ENCODE measurements around the gene GGCT.

The GGCT gene

DNA sequence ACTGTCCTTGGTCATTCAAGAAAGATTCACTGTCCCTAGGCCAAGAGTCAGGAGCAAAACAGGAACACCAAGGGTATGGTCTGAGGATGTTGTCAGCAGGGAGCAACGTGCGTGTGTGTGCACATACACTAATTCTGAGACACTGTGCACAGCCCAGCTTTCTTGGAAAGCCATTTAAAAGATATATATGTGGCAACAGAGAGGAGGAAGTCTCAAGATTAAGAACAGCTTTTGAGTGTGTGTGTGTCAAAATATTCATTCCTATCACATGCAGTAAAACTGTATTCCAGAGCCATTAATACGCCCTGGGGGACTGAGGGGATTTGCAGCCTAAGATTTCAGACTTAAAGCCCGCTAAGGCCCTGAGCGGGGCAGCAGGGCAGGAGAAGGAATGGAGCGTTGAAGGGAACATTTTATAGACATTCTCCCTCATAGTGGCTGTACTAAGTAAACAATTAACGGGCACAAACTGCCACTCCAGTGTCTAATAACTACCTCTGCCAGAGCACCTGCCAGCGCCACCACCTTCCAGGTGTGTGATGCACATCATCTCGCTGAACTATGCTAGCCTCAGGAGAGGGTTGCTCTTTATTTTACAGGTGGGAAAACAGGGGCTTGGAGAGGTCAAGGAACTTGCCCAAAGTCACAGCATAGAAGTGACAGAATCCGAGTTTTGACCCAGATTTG lies 28.0 kb downstream of the GGCT start:
- no peak for DNase-seq

DNA sequence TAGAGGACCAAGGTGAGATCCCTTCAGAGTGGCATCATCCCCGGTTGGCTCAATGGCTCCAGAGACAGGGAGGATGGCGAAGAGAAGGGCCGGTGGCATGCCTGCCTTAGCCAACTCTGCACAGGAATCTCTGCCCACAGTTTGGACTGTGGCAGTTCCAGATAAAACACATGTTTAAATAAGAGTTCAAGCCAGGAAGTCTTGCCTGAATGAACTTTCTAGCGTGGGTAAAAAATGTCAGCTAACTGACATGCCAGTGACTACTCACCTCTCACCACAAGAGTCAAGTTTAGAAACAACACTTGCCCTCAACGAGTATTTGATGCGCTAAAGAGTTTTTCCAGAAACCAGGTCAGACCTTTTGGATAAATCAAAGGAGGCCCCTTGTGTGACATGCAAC lies 29.0 kb downstream of the GGCT start:
- no peak for DNase-seq

DNA sequence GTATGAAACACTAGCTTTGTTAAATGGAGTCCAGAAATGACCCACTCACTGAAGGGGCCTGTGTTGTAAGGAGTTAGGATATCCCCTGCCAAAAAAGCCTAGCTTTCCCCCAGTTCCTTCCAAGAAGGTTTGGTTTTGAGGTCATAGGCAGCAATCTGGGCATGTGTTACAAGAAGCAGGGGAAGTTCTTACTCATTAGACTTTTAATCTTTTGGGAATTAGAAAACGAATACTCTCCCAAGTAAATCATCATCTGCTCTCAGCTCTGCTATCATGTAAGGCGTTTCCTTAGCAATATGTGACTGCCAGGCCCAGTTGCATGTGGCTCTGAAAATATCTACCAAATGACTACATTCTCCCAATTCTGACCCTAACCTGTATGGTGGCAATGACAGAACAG lies 29.7 kb downstream of the GGCT start:
- DNase-seq: no peak

DNA sequence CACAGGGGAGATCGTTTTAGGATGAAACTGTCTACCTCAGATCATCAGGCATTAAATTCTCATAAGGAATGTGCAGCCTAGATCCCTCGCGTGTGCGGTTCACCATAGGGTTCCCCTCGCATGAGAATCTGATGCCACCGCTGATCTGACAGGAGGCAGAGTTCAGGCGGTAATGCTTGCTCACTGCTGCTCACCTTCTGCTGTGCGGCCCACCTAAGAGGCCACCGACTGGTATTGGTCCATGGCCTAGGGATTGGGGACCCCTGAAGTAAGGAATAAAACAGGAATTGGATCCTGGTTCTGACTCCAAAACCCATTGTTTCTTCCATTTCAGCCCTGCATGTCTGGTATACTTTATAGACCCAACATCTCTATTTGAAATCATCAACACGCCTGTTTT lies 30.1 kb downstream of the GGCT start:
- DNase-seq: no peak

DNA sequence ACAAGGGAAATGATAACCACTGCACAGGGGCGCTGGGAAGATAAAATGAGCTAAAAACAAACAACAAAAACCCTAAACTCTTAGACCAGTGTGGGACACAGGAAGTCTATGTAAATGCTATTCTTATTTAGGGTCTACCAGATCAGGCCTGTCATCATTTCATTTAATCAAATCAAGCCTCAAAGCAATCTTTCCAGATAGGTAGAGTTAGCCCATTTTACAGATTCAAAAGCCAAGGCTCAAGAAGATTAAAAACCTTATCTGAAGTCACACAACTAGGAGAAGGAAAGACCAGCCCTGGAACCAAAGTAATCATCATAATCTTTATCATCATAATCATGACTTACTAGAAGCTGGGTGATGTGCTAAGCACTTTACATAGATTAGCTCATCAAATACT lies 30.7 kb downstream of the GGCT start:
- DNase-seq: no peak

DNA sequence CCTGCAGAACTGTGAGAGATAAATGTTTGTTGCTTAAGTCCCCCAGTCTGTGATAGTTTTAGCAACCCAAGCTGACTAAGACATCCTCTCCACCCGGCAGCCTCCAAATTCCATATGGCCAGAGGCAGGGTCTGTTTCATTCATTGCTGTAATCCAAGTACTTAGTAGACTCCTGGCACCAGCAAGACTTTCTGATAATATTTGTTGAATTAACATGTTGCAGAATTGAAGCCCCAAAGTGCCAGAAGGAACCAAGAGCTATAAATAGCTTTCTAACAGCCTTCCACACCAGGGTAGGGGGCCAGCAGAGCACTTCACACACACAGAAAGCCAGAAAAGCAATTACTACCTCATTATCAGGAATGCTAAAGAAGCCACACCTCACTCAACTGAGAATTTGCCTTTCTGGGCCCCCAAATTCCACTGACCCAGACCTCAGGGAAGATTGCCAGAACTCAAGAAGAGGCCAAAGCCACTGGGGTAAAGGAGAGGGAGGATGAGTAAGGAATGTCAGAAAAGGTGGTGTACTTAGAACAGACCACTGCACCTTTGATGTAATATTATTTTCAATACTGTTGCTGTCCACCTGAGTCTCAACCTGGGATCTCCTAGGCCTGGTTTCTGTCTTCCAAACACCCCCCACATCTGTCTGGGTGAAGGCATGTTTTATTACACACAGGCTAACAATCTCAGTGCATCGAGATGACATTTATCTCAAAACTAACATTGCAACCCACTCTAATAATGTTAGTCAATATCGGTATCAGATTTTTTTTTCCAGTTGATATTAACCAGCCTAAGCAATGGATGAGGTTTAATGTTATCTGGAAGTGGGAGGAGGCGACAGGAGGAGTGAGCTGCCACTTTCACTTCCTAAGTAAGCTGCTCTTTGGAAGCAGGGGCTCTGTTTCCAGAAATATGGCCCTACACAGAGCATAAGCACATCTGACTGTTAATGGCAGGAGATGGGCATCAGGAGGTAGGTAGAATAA lies 31.5 kb downstream of the GGCT start:
- no peak for DNase-seq

DNA sequence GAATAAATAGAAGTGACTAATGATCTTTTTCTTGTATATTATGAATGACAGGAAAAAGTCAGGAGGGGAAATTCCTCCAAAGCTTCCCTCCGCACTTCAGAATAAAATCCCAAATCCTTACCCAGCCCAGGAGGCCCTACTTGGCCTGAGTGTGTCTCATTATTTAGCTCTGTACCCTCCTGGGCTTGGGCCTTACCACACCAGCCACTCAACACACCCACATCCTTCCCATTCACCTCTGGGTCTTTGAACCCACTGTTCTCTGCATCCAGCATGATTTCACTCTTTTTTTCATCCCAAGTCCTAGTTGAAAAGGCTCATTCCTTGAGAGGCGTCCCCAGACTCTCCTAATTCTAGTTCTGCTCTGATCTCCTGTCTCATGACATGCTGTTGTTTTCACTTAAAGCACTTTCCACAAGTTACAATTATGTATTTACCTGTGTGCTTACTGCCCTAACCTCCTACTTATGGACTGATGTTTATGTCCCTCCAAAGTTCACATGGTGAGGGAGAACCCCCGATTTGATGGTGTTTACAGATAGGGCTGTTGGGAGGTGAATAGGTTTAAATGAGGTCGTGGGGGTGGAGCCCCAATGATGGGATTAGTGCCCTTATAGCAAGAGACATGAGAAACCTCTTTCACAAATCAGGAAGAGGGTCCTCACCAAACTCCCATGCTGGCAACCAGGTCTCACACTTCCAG lies 32.4 kb downstream of the GGCT start:
- DNase-seq: no peak

DNA sequence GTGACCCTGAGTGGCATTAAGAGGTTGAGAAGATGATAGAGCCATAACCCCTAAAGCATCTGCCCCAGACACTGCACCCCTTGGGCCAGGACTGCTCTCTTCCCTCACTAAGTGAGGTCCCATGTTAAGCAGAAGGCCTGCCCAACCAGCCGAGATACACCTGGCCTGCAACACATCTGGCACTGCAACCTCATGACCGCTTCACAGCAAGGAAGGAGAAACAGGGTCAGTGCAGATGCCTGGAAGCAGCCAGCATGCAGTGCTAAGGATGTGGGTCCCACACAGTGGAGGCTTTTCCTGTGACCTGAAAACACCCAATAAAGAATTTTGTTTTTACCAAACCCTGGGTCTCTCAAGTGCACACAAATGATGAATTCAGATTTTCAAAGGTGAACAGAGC lies 33.4 kb downstream of the GGCT start:
- DNase-seq: no peak

DNA sequence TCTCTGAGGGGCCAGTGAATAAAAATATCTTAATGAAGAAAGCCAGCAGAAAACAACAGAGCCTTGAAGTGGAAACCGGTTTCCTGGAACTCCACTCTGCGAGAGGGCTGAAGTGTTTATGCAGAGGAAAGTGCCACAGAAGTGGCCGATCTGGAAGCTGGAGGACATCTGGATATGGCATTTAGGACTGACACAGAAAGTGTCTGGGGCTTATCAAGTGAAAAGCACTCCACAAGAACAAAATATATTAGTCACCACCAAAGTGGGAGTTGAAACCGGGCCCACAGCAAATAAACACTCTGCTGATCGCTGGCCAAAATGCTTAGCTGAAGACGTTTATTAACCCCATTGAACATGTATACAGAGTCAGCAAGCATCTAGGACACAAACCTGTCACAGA lies 33.9 kb downstream of the GGCT start:
- no peak for DNase-seq

DNA sequence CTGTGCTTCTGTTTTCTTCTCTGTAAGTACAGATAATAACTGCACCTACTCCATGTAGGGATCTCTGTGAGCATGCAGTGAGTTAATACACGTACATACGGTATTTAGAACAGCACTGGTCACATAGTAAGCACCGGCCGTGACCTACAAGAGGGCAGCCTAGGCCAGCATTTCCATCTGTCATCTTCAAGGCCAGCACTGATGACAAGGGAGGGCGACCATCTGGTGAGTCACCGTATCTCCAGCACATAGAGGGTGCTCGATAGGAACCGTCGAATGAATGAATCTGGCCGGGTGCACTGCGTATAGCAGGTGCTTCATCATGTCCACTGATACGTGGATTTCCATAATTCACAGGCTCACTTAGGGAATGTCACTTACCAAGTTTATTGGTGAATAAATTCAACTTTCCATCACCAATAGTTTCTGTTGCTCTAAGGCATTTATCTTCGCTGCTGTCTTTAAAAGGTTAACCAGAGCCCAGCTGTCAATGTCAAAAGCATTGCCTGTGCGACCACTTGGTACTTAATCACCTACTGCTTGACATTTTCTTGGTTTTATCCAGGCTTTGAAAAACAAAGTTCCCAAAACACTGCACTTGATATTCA lies 34.4 kb downstream of the GGCT start:
- DNase-seq: no peak

DNA sequence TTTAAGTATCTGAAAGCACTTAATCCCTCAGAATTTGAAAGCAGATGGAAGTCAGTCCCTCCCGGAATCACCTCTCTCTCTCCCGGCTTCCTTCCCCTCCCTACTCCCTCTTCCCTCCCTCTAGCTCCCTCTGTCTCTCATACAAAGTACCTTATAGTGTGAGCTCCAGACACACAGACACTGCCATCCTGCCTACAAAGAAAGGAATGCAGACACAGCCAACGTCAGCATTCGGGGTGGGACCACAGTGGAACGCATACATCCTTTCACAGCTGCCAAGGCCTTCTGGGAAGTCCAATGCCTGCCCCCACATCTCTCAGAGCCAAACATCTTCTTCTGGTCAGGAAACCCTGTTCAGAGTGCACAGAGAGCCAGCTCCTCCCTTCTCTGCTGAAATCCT lies 35.3 kb downstream of the GGCT start:
- DNase-seq: peak; percentile 64

DNA sequence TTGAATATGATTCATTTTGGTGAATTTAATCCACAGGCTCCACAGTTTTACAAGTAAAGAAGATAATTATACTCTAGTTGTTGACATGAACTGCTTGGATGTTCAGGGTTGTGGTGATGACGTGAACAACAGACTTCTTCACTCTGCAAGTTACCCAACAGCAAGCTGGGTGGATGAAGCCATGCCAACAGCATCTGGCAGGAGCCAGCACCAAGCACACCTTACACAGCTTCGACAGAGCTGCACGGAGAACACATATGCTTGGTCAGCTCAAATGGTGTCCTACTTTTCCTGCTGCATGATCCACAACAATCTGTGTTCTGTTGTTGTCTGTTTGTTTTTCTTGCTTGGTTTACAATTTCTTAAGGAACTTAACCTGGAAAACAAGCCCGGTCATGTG lies 35.8 kb downstream of the GGCT start:
- no peak for DNase-seq

DNA sequence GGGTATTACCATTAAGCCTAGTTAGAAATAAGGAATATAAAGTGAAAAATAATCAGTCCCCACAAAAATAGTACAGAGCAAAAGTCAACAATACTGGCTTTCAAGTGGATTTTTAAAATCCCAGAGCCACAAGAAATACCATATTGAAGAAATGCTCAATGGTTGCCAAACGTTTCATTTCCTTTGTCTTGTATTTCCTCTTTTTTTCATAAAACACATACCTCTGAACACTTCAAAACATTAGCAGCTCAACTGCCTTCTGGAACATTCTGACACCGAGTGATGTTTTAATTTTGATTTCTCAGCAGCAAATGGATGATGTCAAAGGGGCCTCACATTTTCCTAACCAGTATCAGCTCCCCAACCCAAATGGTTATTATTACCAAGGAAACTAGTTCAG lies 36.6 kb downstream of the GGCT start:
- DNase-seq: no peak

DNA sequence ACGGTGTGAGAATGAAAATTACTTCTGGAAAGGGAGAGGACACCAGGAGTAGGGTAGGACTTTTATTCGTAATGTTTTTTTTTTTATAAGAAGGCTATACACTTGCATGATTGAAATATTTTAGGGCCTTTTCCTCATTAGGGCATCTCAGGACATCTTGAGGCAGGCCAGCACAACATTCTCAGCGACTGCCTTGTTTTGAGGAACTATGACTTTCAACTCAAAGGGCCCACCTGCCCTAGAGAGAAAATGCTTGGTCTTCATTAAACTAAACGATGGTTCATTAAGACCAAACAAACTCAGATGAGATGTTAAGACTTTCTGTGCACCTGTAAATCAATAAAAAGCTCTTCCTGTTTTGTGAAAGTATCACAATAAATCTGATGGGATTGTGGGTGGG lies 37.4 kb downstream of the GGCT start:
- no peak for DNase-seq

DNA sequence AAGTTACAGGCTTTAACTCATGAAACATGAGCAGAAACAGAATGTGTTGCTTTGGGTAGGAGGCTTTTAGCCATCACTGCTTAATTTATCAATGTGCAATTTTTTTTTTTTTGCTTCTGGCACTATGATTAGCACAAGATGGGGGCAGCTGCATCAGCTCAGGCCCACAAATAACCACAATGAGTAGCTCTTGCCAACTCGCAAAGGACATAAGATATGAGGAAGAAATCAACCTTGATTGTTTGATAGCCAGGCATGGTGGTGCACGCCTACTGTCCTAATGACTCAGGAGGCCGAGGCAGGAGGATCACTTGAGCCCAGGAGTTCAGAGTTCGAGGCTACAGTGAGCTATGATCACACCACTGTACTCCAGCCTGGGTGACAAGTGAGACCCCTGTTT lies 38.4 kb downstream of the GGCT start:
- DNase-seq: no peak

DNA sequence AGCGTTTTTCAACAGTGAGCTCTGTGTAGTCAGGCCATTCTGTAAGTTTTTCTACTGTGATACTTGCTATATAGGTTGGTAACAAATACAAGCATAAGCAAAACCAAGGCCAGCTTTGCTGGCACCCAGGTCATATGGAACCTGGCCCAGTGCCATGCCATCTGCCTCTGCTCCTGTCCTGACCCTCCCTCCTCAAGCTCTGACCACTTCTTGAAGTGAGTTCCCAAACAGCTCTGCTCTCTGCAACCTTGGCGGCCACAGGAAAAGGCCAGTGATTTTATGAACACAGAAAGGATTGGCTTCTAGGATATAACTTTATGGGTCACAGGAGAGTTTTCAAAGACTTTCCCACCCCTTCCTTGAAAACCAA lies 38.8 kb downstream of the GGCT start:
- no peak for DNase-seq

DNA sequence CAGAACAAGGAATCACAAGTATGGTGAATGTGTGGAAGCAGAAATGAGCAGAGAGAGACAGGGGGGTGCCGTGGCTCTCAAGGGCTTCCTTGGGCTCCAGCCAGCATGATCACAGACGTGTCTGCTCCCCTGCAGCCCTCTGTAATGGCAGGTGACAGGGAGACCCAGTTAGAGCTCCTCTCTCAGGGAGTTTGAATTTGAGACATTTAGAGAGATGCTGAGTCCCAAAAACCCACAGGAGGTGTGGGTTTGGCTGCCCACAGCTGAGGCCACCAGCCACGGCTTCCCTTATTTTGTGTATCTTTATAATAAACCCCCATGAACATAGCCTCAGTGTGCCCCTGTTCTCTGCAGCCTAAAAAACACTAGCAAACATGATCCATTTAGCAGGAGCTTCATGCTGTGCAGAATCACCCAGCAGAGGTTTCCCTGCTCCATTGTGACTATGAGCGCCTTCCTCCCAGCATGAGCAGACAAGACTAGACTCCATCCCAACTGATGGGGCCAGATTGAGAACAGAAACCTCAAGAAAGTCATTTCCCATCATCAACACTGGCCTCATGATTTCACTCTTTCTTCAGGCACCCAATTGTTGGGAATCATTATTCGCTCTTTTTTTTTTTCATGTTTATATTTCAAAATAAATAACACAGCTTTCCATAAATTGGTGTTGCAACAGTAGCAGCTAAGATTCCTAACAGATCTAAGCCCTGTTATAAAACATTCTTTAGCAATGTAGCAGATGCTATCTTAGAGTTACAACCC lies 39.4 kb downstream of the GGCT start:
- DNase-seq: no peak

DNA sequence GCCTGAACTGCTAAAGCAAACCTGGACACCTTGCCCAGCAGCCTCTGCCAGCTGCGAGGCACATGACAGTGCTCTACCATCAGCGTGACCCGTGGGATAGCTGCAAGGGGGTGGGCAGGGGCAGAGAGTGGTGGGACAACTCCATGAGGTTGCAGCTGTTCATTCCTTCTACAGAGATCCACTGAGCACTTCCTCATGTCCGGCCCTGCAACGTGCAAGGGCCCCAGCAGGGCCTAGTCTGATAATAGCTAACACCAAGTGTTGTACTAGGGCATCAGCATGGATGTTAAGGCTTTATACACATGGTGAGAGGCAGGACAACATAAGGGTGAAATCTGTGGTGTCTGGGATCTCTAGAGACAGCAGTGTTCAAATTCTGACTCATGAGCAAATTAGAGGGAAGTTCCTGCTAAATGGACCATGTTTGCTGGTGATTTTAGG lies 40.4 kb downstream of the GGCT start:
- DNase-seq: no peak

DNA sequence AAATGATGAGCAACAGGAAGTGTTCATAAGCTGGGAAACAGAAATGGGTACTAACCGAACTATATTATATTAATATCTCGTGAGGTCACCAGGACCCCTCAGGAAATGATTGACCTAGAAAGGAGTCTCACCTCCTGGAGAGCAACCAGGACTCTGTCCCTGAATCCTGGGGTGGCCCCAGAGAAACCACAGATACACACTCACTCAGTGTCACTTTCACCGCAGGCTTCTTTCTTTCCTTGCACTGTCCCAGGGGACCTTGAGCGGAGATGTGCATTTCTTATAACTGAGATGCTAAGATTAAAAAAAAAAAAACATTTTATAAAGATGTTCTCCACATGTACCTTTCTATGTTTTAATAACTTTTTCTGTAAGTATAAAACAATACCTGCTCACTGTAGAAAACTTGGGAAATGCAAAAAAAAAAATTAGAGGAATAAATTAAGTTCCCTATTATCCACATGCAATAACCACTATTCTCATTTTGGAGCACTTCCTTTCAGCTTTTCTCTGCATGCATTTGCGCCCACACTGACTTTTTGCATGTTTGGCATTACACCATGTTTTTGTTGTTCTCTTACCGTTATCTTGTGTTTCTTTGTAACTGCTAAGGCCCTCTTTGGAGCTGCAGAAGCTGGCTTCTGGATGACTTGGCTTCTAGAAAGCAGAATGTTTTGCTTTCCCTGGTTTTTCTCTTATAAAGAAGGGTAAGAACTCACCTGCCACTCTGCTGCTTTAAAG lies 41.1 kb downstream of the GGCT start:
- no peak for DNase-seq

DNA sequence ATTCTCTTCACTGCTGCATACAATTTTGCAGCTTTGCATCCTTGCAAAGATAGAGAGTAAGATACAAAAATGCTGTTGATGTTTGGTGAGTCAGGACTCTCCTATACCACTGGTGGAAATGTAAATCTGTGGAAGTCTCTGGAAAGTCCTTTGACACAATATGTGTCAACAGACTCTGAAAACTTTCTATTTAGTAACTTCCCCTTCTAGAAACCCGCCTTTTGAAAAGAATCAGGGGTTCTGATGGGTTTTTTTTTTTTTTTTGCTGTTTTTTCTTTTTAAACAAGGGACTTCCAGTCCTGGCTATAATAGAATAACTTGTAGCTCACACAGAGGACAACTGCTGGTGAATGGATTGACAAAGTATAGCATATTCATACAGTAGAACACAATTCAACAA lies 42.5 kb downstream of the GGCT start:
- DNase-seq: no peak

DNA sequence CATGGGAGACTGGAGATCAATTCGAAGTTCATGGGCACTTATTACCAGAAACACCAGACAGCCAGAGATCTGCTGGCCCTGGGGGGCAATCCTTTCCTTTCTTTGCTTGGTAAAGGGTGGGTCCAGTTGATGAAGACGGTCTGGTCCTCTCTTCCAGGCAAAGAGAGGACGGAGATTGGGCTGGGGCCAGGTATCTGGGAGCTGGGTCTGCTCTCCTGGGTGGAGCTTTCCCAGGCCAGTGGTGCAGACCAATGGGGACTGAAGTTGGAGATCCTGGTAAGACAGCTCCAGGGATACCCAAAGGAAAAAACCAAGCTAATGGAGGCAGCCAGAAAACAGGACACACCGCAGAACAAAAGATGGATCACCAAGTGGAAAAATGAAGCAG lies 44.4 kb downstream of the GGCT start:
- DNase-seq: no peak
